Activated naive CD4-positive, alpha-beta T cell treated with anti-CD3 and anti-CD28 coated beads, Interleukin-2, amount 10 ng/mL, durations not matched to agents 7 days and 5 days (primary cell): ENCODE results near the gene RNGTT.
A peak's percentile ranks its signal among the peaks of the same experiment; 100 is the strongest.

Experiments used
- CTCF ChIA-PET: fragments of 350-600 bp; sonication (Branson Sonifier 250); formaldehyde crosslinking; loops from one replicate; lab custom pipeline; 2021; ENCODE audit warnings: antibody characterized with exemption; lab: Charles Lee
- DNase-seq: peaks from one replicate; pipeline ENCODE4 v3.0.0-alpha.2; 2020
- H3K27ac Mint-ChIP-seq: one replicate; pipeline ENCODE4 v1.8.0; 2021; ENCODE audit warnings: mild to moderate bottlenecking, moderate library complexity, mixed read lengths
- H3K27me3 Mint-ChIP-seq: one replicate; pipeline ENCODE4 v1.8.0; 2021; ENCODE audit warnings: mild to moderate bottlenecking, mixed read lengths
- H3K36me3 Mint-ChIP-seq: one replicate; pipeline ENCODE4 v1.8.0; 2021; ENCODE audit warnings: mixed read lengths
- H3K4me1 Mint-ChIP-seq: one replicate; pipeline ENCODE4 v1.8.0; 2021; ENCODE audit warnings: mixed read lengths
- H3K4me3 Mint-ChIP-seq: one replicate; pipeline ENCODE4 v1.8.0; 2021; ENCODE audit warnings: mild to moderate bottlenecking, moderate library complexity, mixed read lengths
- H3K9me3 Mint-ChIP-seq: one replicate; pipeline ENCODE4 v1.8.0; 2021; ENCODE audit warnings: mixed read lengths

RNGTT gene

DNA sequence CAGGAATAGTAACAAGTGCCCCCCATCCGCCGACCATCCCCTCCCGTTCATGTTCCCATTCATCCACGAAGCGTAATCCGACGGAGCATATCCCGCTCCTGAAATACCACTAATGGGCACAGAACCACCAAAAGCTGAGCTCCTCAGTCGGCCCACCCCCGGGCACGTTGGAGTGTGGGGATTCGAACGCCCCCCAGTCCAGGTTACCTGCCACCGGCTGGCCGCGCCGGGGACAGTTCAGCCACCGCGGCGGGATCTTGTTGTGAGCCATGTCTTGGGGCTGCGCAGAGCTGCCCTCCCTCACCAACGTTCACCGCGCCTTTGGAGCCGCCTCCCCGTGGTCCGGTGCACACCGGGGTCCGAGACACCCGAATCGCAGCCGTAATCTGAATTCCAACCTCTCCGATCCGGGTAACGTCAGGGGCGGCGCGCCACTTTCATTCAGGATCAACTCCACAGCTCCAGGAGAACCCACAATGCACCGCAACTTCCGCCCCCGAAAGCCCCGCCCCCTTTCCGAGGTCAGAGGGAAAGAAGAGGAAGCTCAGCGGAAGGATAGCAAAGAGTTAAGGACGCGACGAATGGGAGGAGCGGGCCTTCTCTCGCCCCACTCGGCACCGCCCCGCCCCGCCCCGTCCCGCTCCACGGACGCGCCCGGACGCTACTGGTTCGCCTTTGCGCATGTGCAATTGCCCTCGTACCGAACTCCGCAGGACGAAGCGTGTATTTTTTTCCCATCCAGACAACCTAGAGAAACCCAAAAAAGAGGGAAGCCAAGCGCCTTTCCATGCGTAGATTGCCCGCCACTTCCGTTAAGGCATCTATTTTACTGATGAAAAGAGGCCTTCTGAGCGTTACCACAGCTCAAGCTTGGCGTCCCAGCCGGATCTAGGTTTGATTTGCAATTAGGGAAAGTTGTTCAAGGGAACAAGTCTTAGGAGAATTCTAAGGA lies at the start of gene RNGTT:
TSS of gene RNGTT (minus strand) at position 480 of the 952 bp plus-strand sequence. CDS start at position 271, 209 bp downstream.
- Mint-ChIP-seq H3K4me1 (peaks cover 48% of the 10 kb centered on the region), H3K9me3 (peaks cover 4% of the 10 kb centered on the region), H3K27ac (peak within 1 kb of the TSS; percentile 90), H3K4me3 (peak within 1 kb of the TSS; percentile 98), H3K27me3 (peaks cover 11% of the 10 kb centered on the region), H3K36me3 (peaks cover 11% of the 10 kb centered on the region)
- CTCF ChIA-PET = interaction anchor here (0.7 to 1.0 kb wide), 2 partner anchors 11 to 19 kb away, joined by 3 to 7 read pairs; no protein-coding TSS in a partner anchor
- DNase-seq = peak; percentile 99

DNA sequence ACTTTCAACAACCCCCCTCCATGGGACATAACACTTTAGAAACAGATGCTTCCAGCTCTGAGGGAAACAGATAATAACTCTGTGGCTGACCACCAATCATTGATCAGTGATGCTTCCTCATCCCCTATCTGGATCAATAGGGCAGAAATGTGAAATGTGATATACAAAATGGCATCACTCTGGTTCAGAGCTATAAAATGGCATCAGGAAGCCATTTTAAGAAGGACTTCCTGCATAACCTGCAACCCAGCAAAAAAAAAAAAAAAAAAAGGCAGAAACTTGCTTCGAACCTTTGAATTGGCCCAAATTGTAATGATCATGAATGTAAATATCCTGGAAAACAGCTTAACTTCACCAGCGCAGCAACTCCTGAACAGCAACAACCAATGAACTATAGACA lies 48.0 kb upstream of the RNGTT start:
- DNase-seq = no peak
- Mint-ChIP-seq H3K36me3 (no peaks in the 10 kb centered on the region), H3K9me3 (peaks cover 7% of the 10 kb centered on the region), H3K4me1 (peaks cover 10% of the 10 kb centered on the region), H3K27ac (no peak overlapping the region), H3K27me3 (peaks cover 8% of the 10 kb centered on the region), H3K4me3 (no peak overlapping the region)
- CTCF ChIA-PET = interaction anchor here (1.8 kb wide), 1 partner anchor 63 kb away, joined by 4 read pairs; no protein-coding TSS in a partner anchor

DNA sequence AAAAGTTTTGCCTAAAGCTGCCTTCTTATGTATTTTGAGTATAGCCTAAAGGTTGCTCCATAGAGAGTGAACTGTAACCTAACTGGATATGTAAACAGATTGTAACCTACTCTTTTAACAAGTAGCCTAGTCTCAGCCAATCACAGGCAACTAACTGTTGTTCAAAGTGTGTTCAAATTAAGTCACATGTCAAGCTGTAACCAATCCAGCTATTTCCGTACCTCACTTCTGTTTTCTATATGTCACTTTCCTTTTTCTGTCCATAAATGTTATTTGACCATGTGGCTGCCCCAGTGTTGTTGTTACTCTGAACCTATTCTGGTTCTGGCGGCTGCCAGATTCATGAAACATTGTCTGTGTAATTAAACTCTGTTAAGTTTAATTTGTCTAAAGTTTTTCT lies 47.4 kb upstream of the RNGTT start:
- DNase-seq = no peak

GRCh38 chr6:89009624-89010059 lies 46.2 kb upstream of the RNGTT start:
- DNase-seq = no peak
- peaks cover 9% of the 10 kb centered on the region for H3K27me3 Mint-ChIP-seq
- CTCF ChIA-PET = interaction anchor here (1.0 kb wide), 1 partner anchor 27 kb away, joined by 3 read pairs; no protein-coding TSS in a partner anchor
- H3K4me3 Mint-ChIP-seq = no peak overlapping the region
- no peak overlapping the region for H3K27ac Mint-ChIP-seq
- peaks cover 3% of the 10 kb centered on the region for H3K9me3 Mint-ChIP-seq
- no peaks in the 10 kb centered on the region for H3K36me3 Mint-ChIP-seq
- peaks cover 10% of the 10 kb centered on the region for H3K4me1 Mint-ChIP-seq

More for the DNA sequence above, 47.4 kb upstream of the RNGTT start:
- Mint-ChIP-seq H3K9me3 (peaks cover 3% of the 10 kb centered on the region), H3K4me1 (peaks cover 10% of the 10 kb centered on the region), H3K36me3 (no peaks in the 10 kb centered on the region), H3K27ac (no peak overlapping the region), H3K27me3 (peaks cover 9% of the 10 kb centered on the region), H3K4me3 (no peak overlapping the region)
- CTCF ChIA-PET = no interaction called here

DNA sequence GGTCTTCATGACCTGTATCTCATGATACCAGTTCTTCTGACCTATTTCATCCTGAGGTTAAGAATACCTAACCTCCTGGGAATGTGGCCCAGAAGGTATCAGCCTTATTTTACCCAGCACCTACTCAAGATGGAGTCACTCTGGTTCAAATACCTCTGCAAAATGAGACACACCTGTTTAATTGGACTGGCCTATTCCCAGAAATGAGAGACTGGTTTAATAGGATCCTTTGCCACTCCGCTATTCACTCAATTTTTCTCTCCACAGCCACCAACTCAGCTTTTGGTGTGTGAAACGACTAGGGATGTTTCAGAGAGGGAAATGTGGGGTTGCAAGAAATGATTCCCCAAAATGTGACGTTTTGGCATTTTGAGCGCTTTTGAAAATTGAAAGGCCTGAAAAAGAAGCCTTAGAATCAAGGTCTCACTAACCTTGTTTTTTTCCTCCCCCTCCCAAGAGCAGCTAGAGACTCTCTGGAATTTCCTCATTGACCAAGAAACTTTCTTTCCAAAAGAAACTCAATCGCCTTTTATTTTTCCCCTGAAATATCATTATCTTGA lies 45.5 kb upstream of the RNGTT start:
- Mint-ChIP-seq H3K4me1 (peaks cover 10% of the 10 kb centered on the region), H3K4me3 (no peak overlapping the region), H3K27me3 (peaks cover 9% of the 10 kb centered on the region), H3K36me3 (no peaks in the 10 kb centered on the region), H3K9me3 (peaks cover 3% of the 10 kb centered on the region), H3K27ac (no peak overlapping the region)
- DNase-seq = no peak
- CTCF ChIA-PET = interaction anchor here (0.6 kb wide), 1 partner anchor 35 kb away, joined by 3 read pairs; no protein-coding TSS in a partner anchor

GRCh38 chr6:89008001-89008814 lies 44.8 kb upstream of the RNGTT start:
- CTCF ChIA-PET = interaction anchor here (0.6 kb wide), 1 partner anchor 34 kb away, joined by 3 read pairs; no protein-coding TSS in a partner anchor
- peaks cover 9% of the 10 kb centered on the region for H3K27me3 Mint-ChIP-seq
- no peak overlapping the region for H3K4me3 Mint-ChIP-seq

DNA sequence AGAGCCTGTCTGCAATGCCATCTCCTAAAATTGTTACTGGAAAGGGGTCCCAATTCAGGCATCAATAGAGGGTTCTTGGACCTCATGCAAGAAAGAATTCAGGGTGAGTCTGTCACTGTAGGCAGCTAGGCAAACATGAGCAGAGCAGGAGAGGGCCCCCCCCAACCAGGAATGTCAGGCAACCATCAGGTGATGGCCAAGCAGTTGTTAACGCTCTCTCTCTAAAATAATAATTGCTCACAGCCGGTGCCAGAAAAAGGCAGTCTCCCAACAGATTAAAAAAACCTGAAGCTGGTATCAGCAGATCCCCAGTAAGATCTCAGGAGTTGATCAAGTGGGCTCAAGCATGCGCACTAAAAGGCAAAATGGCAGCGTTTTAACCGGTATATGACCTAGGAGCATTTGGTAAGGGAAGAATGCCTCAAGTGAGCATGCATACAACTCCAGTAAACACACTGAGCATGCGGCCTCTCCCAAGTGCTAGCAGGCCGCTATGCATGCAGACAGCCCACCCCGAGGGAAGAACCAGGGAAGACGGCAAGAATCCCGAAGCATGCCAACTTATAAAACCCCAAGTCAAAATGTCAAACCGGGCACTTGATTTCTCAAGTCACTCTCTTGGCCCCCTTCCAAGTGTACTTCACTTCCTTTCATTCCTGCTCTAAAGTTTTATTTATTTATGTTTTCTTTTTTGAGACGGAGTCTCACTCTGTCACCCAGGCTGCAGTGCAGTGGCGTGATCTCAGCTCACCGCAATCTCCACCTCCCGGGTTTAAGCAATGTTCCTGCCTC lies 44.0 kb upstream of the RNGTT start:
- CTCF ChIA-PET = no interaction called here

More at GRCh38 chr6:89008001-89008814, 44.8 kb upstream of the RNGTT start:
- H3K27ac Mint-ChIP-seq = peak overlapping the region; percentile 40
- H3K9me3 Mint-ChIP-seq = peaks cover 3% of the 10 kb centered on the region
- H3K4me1 Mint-ChIP-seq = peaks cover 10% of the 10 kb centered on the region
- no peaks in the 10 kb centered on the region for H3K36me3 Mint-ChIP-seq
- DNase-seq = no peak

GRCh38 chr6:89002523-89002922 lies 39.1 kb upstream of the RNGTT start:
- Mint-ChIP-seq H3K36me3 (no peaks in the 10 kb centered on the region), H3K27ac (no peak overlapping the region), H3K27me3 (peaks cover 15% of the 10 kb centered on the region), H3K9me3 (no peaks in the 10 kb centered on the region), H3K4me1 (peaks cover 3% of the 10 kb centered on the region), H3K4me3 (no peak overlapping the region)
- CTCF ChIA-PET = interaction anchor here (0.9 kb wide), 1 partner anchor 20 kb away, joined by 4 read pairs; no protein-coding TSS in a partner anchor
- DNase-seq = no peak

More for the DNA sequence above, 44.0 kb upstream of the RNGTT start:
- no peak for DNase-seq
- Mint-ChIP-seq H3K4me3 (no peak overlapping the region), H3K4me1 (peaks cover 10% of the 10 kb centered on the region), H3K27me3 (peaks cover 13% of the 10 kb centered on the region), H3K9me3 (peaks cover 3% of the 10 kb centered on the region), H3K36me3 (no peaks in the 10 kb centered on the region), H3K27ac (no peak overlapping the region)

GRCh38 chr6:88997327-88997726 lies 33.9 kb upstream of the RNGTT start:
- no peaks in the 10 kb centered on the region for H3K4me1 Mint-ChIP-seq
- CTCF ChIA-PET = no interaction called here
- no peak overlapping the region for H3K27ac Mint-ChIP-seq

GRCh38 chr6:88992741-88993552 lies 29.5 kb upstream of the RNGTT start:
- Mint-ChIP-seq H3K27me3 (peaks cover 4% of the 10 kb centered on the region), H3K9me3 (no peaks in the 10 kb centered on the region), H3K27ac (no peak overlapping the region), H3K4me1 (no peaks in the 10 kb centered on the region), H3K4me3 (no peak overlapping the region), H3K36me3 (no peaks in the 10 kb centered on the region)
- DNase-seq = no peak
- CTCF ChIA-PET = interaction anchor here (1.3 kb wide), 1 partner anchor 89 kb away, joined by 3 read pairs; no protein-coding TSS in a partner anchor

More at GRCh38 chr6:88997327-88997726, 33.9 kb upstream of the RNGTT start:
- peaks cover 7% of the 10 kb centered on the region for H3K27me3 Mint-ChIP-seq
- no peak for DNase-seq
- no peak overlapping the region for H3K4me3 Mint-ChIP-seq
- H3K36me3 Mint-ChIP-seq = no peaks in the 10 kb centered on the region
- no peaks in the 10 kb centered on the region for H3K9me3 Mint-ChIP-seq

DNA sequence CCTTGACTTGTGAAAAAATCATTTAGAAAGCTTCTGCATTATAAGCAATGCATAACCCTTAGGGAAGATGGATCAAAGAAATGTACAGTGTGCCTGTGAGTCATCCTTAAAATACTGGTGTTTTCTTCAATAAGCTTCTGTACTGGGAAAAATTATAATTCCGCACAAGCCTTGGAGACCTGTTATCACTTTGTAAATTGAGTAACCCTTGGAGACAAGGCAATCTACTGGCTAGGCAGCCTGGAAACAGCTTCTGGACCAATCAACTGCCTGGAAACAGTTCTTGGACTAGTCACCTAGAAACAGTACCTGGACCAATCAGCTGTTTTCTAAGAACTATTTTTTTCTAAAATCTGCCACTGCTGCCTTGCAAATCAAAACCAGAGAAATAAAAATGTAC lies 25.8 kb upstream of the RNGTT start:
- H3K4me3 Mint-ChIP-seq = no peak overlapping the region
- no peak overlapping the region for H3K27ac Mint-ChIP-seq
- DNase-seq = no peak
- no peaks in the 10 kb centered on the region for H3K9me3 Mint-ChIP-seq
- CTCF ChIA-PET = interaction anchor here (0.6 kb wide), 1 partner anchor 64 kb away, joined by 3 read pairs; no protein-coding TSS in a partner anchor
- H3K4me1 Mint-ChIP-seq = no peaks in the 10 kb centered on the region
- H3K27me3 Mint-ChIP-seq = peaks cover 4% of the 10 kb centered on the region
- H3K36me3 Mint-ChIP-seq = no peaks in the 10 kb centered on the region

GRCh38 chr6:88987922-88988321 lies 24.5 kb upstream of the RNGTT start:
- H3K4me1 Mint-ChIP-seq = peaks cover 2% of the 10 kb centered on the region
- no peak for DNase-seq
- H3K27ac Mint-ChIP-seq = no peak overlapping the region
- H3K36me3 Mint-ChIP-seq = no peaks in the 10 kb centered on the region
- no peak overlapping the region for H3K4me3 Mint-ChIP-seq
- CTCF ChIA-PET = no interaction called here
- H3K27me3 Mint-ChIP-seq = peaks cover 4% of the 10 kb centered on the region
- no peaks in the 10 kb centered on the region for H3K9me3 Mint-ChIP-seq
